Ramos (cell line): ENCODE results near the gene MXRA8.

Experiments used
- in situ Hi-C: fragments of 300-500 bp; cut with MboI; formaldehyde crosslinking; loops from one replicate; pipeline ENCODE4 v1.14.3; 2022; ENCODE audit warnings: low sequenced_read_pairs; ENCODE audit not compliant: unreplicated experiment

MXRA8 gene

GRCh38 chr1:1338278-1338677 lies 20.1 kb downstream of the MXRA8 start:
- in situ Hi-C loops: no loop called here

DNA sequence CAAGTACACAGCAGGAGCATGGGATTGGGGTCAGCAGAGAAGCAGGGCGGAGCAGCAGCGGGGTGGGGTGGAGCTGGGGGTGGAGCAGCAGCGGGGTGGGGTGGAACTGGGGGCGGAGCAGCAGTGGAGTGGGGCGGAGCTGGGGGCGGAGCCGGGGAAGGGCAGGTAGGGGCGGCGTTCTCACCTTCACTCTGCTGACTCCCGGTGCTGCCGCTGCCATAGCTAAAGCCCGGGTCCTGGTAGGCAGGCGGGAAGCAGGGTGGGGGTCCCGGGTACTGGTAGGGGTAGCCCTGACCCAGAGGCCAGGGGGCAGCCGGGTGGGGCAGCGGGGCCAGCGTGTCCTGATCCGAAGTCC lies 20.6 kb downstream of the MXRA8 start:
- in situ Hi-C loops: no loop called here

- in situ Hi-C loops: no loop called here
These were observed 21.2 kb downstream of the MXRA8 start for GRCh38 chr1:1336931-1337792.

DNA sequence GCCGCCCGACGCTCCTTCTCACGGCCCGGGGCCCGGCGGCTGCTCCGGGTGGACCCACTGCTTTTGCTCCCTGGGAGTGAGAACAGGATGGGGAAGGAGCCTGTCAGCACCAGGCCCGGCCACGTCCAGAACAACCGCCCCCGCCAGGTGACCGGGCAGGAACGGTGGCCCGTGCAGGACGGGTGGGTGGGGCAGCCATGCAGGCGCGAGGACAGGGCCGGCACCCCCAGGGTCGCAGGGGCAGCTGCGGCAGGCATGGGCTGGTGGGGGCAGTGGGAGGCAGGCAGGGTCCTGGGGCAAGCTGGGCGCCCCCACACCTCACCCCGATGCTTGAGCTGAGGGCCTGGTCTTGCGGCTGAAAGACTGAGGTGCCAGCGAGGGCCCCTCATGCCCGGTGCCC lies 21.9 kb downstream of the MXRA8 start:
- in situ Hi-C loops: no loop called here

- in situ Hi-C loops: no loop called here
These were observed 22.5 kb downstream of the MXRA8 start for GRCh38 chr1:1335792-1336248.

DNA sequence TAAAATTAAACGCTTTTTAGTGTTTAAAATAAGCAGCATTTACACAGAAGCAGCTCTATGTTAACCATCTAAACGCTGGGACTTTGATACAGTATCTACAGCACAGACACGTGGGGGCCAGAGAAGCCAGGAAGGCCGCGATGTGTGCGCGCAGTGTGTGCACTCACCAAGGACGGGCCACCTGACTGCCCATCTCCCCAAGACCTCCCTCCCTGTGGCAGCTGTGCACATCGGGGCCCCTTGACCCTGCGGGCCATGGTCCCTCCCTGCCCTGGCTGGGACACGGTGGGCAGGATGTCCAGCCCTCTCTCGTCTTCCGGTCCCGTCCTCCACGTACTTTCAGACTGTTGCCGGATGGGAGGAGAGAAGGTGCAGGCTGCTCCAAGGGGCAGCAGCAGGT lies 23.1 kb downstream of the MXRA8 start:
- in situ Hi-C loops: no loop called here

GRCh38 chr1:1334835-1335234 lies 23.5 kb downstream of the MXRA8 start:
- in situ Hi-C loops: no loop called here

- in situ Hi-C loops: no loop called here
These were observed 24.7 kb downstream of the MXRA8 start for GRCh38 chr1:1333551-1334241.

DNA sequence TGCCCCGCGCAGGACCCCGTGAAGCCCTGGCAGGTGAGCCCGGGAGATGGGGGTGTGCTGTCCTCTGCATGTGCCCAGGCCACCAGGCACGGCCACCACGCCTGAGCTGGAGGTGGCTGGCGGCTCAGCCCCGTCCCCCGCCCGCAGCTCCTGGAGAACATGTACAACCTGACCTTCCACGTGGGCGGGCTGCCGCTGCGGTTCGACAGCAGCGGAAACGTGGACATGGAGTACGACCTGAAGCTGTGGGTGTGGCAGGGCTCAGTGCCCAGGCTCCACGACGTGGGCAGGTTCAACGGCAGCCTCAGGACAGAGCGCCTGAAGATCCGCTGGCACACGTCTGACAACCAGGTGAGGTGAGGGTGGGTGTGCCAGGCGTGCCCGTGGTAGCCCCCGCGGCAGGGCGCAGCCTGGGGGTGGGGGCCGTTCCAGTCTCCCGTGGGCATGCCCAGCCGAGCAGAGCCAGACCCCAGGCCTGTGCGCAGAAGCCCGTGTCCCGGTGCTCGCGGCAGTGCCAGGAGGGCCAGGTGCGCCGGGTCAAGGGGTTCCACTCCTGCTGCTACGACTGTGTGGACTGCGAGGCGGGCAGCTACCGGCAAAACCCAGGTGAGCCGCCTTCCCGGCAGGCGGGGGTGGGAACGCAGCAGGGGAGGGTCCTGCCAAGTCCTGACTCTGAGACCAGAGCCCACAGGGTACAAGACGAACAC lies 25.4 kb downstream of the MXRA8 start:
- in situ Hi-C loops: no loop called here

- in situ Hi-C loops: no loop called here
These were observed 26.2 kb downstream of the MXRA8 start for GRCh38 chr1:1332031-1332755.

DNA sequence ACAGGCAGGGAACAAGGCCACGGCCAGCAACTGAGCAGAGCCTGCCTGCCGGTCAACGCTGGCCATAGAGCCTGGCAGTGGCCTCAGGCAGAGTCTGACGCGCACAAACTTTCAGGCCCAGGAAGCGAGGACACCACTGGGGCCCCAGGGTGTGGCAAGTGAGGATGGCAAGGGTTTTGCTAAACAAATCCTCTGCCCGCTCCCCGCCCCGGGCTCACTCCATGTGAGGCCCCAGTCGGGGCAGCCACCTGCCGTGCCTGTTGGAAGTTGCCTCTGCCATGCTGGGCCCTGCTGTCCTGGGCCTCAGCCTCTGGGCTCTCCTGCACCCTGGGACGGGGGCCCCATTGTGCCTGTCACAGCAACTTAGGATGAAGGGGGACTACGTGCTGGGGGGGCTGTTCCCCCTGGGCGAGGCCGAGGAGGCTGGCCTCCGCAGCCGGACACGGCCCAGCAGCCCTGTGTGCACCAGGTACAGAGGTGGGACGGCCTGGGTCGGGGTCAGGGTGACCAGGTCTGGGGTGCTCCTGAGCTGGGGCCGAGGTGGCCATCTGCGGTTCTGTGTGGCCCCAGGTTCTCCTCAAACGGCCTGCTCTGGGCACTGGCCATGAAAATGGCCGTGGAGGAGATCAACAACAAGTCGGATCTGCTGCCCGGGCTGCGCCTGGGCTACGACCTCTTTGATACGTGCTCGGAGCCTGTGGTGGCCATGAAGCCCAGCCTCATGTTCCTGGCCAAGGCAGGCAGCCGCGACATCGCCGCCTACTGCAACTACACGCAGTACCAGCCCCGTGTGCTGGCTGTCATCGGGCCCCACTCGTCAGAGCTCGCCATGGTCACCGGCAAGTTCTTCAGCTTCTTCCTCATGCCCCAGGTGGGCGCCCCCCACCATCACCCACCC lies 27.0 kb downstream of the MXRA8 start, which contains the start of gene TAS1R3:
TAS1R3 (plus strand) TSS at position 213 of the 898 bp plus-strand sequence; CDS start at position 279, 66 bp downstream.
- in situ Hi-C loops: no loop called here

DNA sequence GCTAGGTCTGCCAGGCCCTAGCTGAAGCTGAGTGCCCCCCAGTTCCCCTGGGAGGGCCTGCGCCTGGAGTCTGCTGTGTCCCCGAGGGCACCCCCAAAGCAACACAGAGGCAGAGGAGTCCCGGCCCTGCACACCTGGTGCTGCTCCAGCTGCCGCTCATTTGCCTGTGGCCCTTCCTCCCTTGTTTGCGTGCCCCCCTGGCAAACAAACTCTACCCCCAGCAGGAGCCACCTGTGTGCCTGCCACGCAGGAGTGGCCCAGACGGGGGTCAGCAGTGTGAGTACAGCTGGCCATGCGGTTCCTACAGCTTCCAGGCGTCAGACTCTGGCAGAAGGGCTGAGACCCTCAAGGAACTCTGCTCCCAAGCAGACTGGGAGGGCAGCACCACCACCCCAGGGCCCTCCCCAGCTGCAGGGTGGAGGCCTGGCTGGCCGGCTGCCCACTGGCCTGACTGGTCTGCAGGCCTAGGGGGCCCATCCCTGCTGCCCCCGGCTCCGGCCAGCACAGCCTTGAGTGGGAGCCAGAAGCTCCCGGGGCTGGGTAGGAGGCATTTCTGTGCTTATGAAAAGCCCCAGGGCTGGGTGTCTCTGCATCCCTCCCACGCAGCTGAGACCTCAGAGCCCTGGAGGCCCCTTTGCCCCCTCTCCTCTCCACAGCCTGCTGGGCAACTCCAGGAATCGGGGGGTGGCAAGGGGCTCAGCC lies 27.8 kb downstream of the MXRA8 start:
- in situ Hi-C loops: no loop called here

- in situ Hi-C loops: no loop called here
These were observed 28.8 kb downstream of the MXRA8 start for GRCh38 chr1:1329304-1330210.

DNA sequence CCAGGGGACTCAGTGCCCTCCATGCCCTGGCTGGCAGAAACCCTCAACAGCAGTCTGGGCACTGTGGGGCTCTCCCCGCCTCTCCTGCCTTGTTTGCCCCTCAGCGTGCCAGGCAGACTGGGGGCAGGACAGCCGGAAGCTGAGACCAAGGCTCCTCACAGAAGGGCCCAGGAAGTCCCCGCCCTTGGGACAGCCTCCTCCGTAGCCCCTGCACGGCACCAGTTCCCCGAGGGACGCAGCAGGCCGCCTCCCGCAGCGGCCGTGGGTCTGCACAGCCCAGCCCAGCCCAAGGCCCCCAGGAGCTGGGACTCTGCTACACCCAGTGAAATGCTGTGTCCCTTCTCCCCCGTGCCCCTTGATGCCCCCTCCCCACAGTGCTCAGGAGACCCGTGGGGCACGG lies 30.1 kb downstream of the MXRA8 start:
- in situ Hi-C loops: no loop called here

DNA sequence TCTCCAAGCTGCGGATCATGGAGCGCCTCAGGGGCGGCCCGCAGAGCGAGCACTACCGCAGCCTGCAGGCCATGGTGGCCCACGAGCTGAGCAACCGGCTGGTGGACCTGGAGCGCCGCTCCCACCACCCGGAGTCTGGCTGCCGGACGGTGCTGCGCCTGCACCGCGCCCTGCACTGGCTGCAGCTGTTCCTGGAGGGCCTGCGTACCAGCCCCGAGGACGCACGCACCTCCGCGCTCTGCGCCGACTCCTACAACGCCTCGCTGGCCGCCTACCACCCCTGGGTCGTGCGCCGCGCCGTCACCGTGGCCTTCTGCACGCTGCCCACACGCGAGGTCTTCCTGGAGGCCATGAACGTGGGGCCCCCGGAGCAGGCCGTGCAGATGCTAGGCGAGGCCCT lies 31.1 kb downstream of the MXRA8 start:
- in situ Hi-C loops: no loop called here

- in situ Hi-C loops: no loop called here
These were observed 32.2 kb downstream of the MXRA8 start for GRCh38 chr1:1326075-1326605.

DNA sequence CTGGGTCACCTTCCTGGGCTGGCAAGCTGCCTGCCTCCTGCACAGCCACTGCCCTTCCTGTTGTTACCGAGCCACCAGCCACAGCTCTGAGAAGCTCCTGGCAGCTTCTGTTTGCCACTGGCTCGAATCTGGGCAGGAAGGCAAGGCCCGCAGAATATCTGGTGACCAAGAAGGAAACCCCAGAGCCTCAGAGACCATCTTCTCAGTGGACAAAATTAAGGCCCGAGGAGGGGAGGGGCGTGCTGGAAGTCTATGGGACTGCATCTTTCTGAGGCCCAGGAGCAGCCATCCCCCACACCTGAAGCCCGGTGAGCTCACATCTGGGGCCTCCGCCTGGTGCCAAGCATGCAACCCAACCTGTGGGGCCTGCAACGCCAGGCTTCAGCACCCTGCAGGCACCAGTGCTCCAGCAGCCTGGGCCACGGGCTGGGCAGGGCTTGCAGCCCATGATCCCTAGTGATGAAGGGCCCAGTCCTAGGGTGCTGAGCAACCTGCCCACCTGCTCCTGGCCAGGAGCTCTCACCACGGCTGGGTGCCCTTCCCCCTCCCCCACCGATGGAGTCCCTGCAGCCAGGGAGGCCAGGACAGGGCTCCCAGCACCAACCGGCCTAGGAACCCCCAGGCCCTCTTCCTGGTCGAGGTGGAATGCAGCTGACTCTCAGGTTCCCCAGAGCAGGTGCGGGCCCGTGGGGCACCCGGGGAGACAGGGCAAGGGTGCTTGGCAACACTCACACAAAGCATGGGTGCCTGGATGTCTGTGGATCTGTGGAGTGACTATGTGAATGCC lies 32.9 kb downstream of the MXRA8 start:
- in situ Hi-C loops: no loop called here
